GM18861 (cell line): Measurements from ENCODE around the gene KIF4B.
"Not testable (repeated sequence)": the region's sequence is repeated elsewhere in the genome, so short reads cannot be mapped to it uniquely, and the experiment has no call there.

Experiments used
- ATAC-seq: cut with Tn5 transposase; IDR thresholded peaks from one replicate; pipeline ENCODE4 v1.9.1; 2021; ENCODE audit not compliant: unreplicated experiment

The KIF4B gene

GRCh38 chr5:155004138-155004744 is 9.3 kb upstream of the KIF4B start:
- ATAC-seq, result no peak

GRCh38 chr5:155006265-155006664 is 7.3 kb upstream of the KIF4B start:
- not testable (repeated sequence) for ATAC-seq

- no peak for ATAC-seq
Measured at GRCh38 chr5:155008669-155009068, 4.9 kb upstream of the KIF4B start.

- no peak for ATAC-seq
Measured at GRCh38 chr5:155010881-155011280, 2.7 kb upstream of the KIF4B start.

- ATAC-seq, result no peak
Measured at GRCh38 chr5:155015239-155015638, 1.7 kb downstream of the KIF4B start.

GRCh38 chr5:155017610-155018009 is 4.1 kb downstream of the KIF4B start:
- ATAC-seq, result peak; percentile 94

GRCh38 chr5:155019601-155020226 is 6.2 kb downstream of the KIF4B start:
- ATAC-seq, result no peak

- no peak for ATAC-seq
Measured at GRCh38 chr5:155021842-155022241, 8.3 kb downstream of the KIF4B start.

- ATAC-seq, result no peak
Measured at GRCh38 chr5:155023320-155023719, 9.8 kb downstream of the KIF4B start.

GRCh38 chr5:155024015-155024414 is 10.5 kb downstream of the KIF4B start:
- ATAC-seq, result no peak

GRCh38 chr5:155025895-155026294 is 12.3 kb downstream of the KIF4B start:
- ATAC-seq, result no peak

GRCh38 chr5:155027993-155028629 is 14.6 kb downstream of the KIF4B start:
- ATAC-seq, result no peak

- no peak for ATAC-seq
Measured at GRCh38 chr5:155029240-155029639, 15.7 kb downstream of the KIF4B start.

- ATAC-seq, result not testable (repeated sequence)
Measured at GRCh38 chr5:155034145-155034744, 20.7 kb downstream of the KIF4B start.

GRCh38 chr5:155035087-155035486 is 21.5 kb downstream of the KIF4B start:
- ATAC-seq, result not testable (repeated sequence)

- no peak for ATAC-seq
Measured at GRCh38 chr5:155040984-155041653, 27.6 kb downstream of the KIF4B start.

- ATAC-seq, result no peak
Measured at GRCh38 chr5:155044591-155044990, 31.0 kb downstream of the KIF4B start.

GRCh38 chr5:155046591-155046990 is 33.0 kb downstream of the KIF4B start:
- ATAC-seq, result no peak

- no peak for ATAC-seq
Measured at GRCh38 chr5:155047818-155048217, 34.3 kb downstream of the KIF4B start.

- ATAC-seq, result peak; percentile 41
Measured at GRCh38 chr5:155049569-155050383, 36.2 kb downstream of the KIF4B start.
